Astrocyte (in vitro differentiated cells and primary cell): Measurements from ENCODE around the gene SMIM45.

ENCODE experiments used
- DNase-seq: peaks from one replicate; pipeline ENCODE4 v3.0.0-alpha.2; 2010; ENCODE audit warnings: low read depth
- FAIRE-seq: peaks from 2 replicates; lab custom pipeline; 2011; peaks lifted over from hg19 to GRCh38; lab: Jason Lieb, UNC
- H2AFZ ChIP-seq: 2 replicates; pipeline ENCODE4 v1.6.0; 2012; ENCODE audit warnings: low read depth, low read length, inconsistent platforms
- H3K27ac ChIP-seq: 2 replicates; pipeline ENCODE4 v1.5.1; 2011; ENCODE audit warnings: low read depth, low read length, inconsistent platforms
- H3K27me3 ChIP-seq: 2 replicates; pipeline ENCODE4 v1.6.0; 2011; ENCODE audit warnings: low read length, inconsistent platforms; ENCODE audit not compliant: insufficient read depth
- H3K36me3 ChIP-seq: 2 replicates; pipeline ENCODE4 v1.5.1; 2011; ENCODE audit warnings: low read length, inconsistent platforms; ENCODE audit not compliant: insufficient read depth
- H3K4me1 ChIP-seq: 2 replicates; pipeline ENCODE4 v1.5.1; 2011; ENCODE audit warnings: low read length, inconsistent platforms; ENCODE audit not compliant: insufficient read depth
- H3K4me2 ChIP-seq: 2 replicates; pipeline ENCODE4 v1.6.0; 2012; ENCODE audit warnings: low read length, inconsistent platforms
- H3K4me3 ChIP-seq: 2 replicates; pipeline ENCODE4 v1.5.1; 2011; ENCODE audit warnings: low read depth, mild to moderate bottlenecking, low read length, inconsistent platforms; ENCODE audit not compliant: insufficient read depth
- H3K79me2 ChIP-seq: 2 replicates; pipeline ENCODE4 v1.6.0; 2012; ENCODE audit warnings: mild to moderate bottlenecking, low read length, inconsistent platforms; ENCODE audit not compliant: insufficient read depth
- H3K9ac ChIP-seq: 2 replicates; pipeline ENCODE4 v1.6.0; 2012; ENCODE audit warnings: mild to moderate bottlenecking, low read length, inconsistent platforms
- H3K9me3 ChIP-seq: 2 replicates; pipeline ENCODE4 v1.5.1; 2012; ENCODE audit warnings: low read depth, mild to moderate bottlenecking, low read length, inconsistent platforms; ENCODE audit not compliant: insufficient read depth
- H4K20me1 ChIP-seq: 2 replicates; pipeline ENCODE4 v1.6.0; 2012; ENCODE audit warnings: low read length, inconsistent platforms; ENCODE audit not compliant: insufficient read depth
- H3K27ac Mint-ChIP-seq: one replicate; pipeline ENCODE4 v1.8.0; 2021; ENCODE audit warnings: mild to moderate bottlenecking, mixed read lengths; ENCODE audit not compliant: unreplicated experiment
- H3K27me3 Mint-ChIP-seq: one replicate; pipeline ENCODE4 v1.8.0; 2021; ENCODE audit warnings: low read depth, mixed read lengths; ENCODE audit not compliant: unreplicated experiment
- H3K36me3 Mint-ChIP-seq: one replicate; pipeline ENCODE4 v1.8.0; 2021; ENCODE audit warnings: low read depth, mixed read lengths; ENCODE audit not compliant: unreplicated experiment
- H3K4me1 Mint-ChIP-seq: one replicate; pipeline ENCODE4 v1.8.0; 2021; ENCODE audit warnings: low read depth, mixed read lengths; ENCODE audit not compliant: unreplicated experiment
- H3K4me3 Mint-ChIP-seq: one replicate; pipeline ENCODE4 v1.8.0; 2021; ENCODE audit warnings: mild to moderate bottlenecking, moderate library complexity, mixed read lengths; ENCODE audit not compliant: unreplicated experiment
- H3K9me3 Mint-ChIP-seq: one replicate; pipeline ENCODE4 v1.8.0; 2021; ENCODE audit warnings: mild to moderate bottlenecking, mixed read lengths; ENCODE audit not compliant: unreplicated experiment
- CTCF ChIP-seq: IDR thresholded peaks from 2 replicates; pipeline ENCODE4 v1.5.1; 2011; ENCODE audit warnings: low read depth, mild to moderate bottlenecking, inconsistent platforms, low read length, moderate library complexity; ENCODE audit not compliant: insufficient read depth
- EZH2 ChIP-seq: IDR thresholded peaks from 2 replicates; pipeline ENCODE4 v1.6.1; 2012; ENCODE audit warnings: mild to moderate bottlenecking, low read length, inconsistent platforms; ENCODE audit not compliant: insufficient read depth

Gene SMIM45

GRCh38 chr22:41989246-41989645 lies 37.3 kb downstream of the SMIM45 start:
- DNase-seq (no peak), FAIRE-seq (no peak)
- Mint-ChIP-seq H3K4me3 (no peak overlapping the region), H3K27ac (no peak overlapping the region), H3K9me3 (peaks cover 3% of the 10 kb centered on the region), H3K36me3 (peaks cover 1% of the 10 kb centered on the region), H3K27me3 (peaks cover 15% of the 10 kb centered on the region), H3K4me1 (no peaks in the 10 kb centered on the region)
- Histone ChIP-seq H3K9me3 (no peaks in the 10 kb centered on the region), H3K79me2 (no peaks in the 10 kb centered on the region), H4K20me1 (no peaks in the 10 kb centered on the region), H3K27ac (no peak overlapping the region), H3K4me1 (no peaks in the 10 kb centered on the region), H3K9ac (no peak overlapping the region), H2AFZ (no peak overlapping the region), H3K27me3 (no peaks in the 10 kb centered on the region), H3K4me2 (no peak overlapping the region), H3K36me3 (no peaks in the 10 kb centered on the region), H3K4me3 (no peak overlapping the region)
- no peak for TF ChIP-seq EZH2

DNA sequence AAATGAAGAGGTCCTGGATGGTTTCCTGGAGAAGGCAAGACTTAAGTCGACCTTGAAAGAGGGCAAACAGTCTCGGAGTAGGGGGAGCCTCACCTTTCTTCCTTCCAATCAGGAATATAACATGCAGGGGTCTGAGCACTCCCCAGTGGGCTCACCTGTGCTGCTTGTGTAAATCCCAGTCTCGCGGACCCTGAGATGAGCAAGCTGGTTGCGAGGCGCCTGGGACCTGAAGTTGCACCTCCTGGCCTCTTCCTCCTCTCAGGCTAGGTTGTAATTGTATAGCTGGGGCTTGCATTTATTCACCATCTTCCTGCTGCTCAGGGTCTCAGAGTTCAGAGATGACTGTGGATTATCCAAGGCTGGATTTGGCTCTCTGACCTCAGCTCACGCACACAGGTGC lies 39.2 kb downstream of the SMIM45 start:
- Histone ChIP-seq H3K9me3 (no peaks in the 10 kb centered on the region), H3K27me3 (no peaks in the 10 kb centered on the region), H2AFZ (no peak overlapping the region), H3K79me2 (no peaks in the 10 kb centered on the region), H3K4me2 (no peak overlapping the region), H3K4me1 (no peaks in the 10 kb centered on the region), H3K9ac (no peak overlapping the region), H3K4me3 (no peak overlapping the region), H3K36me3 (no peaks in the 10 kb centered on the region), H3K27ac (no peak overlapping the region), H4K20me1 (no peaks in the 10 kb centered on the region)
- TF ChIP-seq CTCF, result no peak
- TF ChIP-seq EZH2, result no peak
- Mint-ChIP-seq H3K4me1 (peaks cover 4% of the 10 kb centered on the region), H3K27me3 (peaks cover 19% of the 10 kb centered on the region), H3K4me3 (no peak overlapping the region), H3K9me3 (peaks cover 1% of the 10 kb centered on the region), H3K27ac (no peak overlapping the region), H3K36me3 (peaks cover 1% of the 10 kb centered on the region)
- DNase-seq, result no peak
- no peak for FAIRE-seq

DNA sequence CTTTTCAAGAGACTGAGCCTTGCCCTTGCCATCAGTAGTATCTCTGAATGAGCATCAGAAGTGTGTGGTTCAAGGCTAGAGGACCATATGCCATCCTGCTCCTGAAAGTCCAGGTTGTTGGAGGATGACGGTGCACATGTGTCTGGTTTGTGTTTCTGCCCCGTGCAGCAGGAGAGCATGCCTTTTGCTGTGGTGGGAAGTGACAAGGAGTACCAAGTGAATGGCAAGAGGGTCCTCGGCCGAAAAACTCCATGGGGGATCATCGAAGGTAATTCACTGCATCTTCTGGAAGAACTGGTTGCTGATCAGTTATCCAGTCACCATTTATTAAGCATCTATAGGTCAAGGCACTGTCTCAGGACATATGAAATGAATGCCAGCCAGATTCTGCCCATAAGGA lies 40.5 kb downstream of the SMIM45 start:
- DNase-seq, result no peak
- Histone ChIP-seq H2AFZ (no peak overlapping the region), H3K27ac (no peak overlapping the region), H3K4me3 (no peak overlapping the region), H3K4me1 (no peaks in the 10 kb centered on the region), H3K27me3 (no peaks in the 10 kb centered on the region), H3K36me3 (no peaks in the 10 kb centered on the region), H3K4me2 (no peak overlapping the region), H3K9ac (no peak overlapping the region), H4K20me1 (no peaks in the 10 kb centered on the region), H3K9me3 (no peaks in the 10 kb centered on the region), H3K79me2 (no peaks in the 10 kb centered on the region)
- Mint-ChIP-seq H3K27me3 (peaks cover 27% of the 10 kb centered on the region), H3K27ac (no peak overlapping the region), H3K4me1 (peaks cover 4% of the 10 kb centered on the region), H3K9me3 (peaks cover under 1% of the 10 kb centered on the region), H3K36me3 (no peaks in the 10 kb centered on the region), H3K4me3 (no peak overlapping the region)
- TF ChIP-seq EZH2 (no peak), CTCF (no peak)
- no peak for FAIRE-seq
